ENCODE data around the gene HOATZ. TPM values are rescaled to one million over a fixed set of nuclear protein-coding genes. Genes with fewer than 3 reads are reported as not detected.

Gene HOATZ
- total RNA-seq, 4 donors from 2014 or later, result not detected

DNA sequence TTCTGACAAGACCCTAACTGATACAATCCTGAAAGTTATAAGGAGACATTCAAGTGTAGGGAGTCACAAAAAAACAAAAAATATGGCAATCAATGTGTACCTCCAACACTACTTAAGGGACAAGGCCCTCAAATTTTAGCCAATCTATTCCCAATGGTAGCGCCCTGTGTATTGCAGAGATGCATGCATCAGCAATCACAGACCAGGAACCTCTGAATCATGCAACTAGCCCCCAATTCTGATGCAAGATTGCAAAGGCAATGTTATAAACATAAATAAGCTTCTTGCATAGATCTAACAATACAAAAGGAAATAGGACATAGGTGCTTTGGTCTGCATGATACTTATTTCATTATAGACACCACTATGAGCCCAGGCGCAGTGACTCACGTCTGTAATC lies 58.0 kb downstream of the HOATZ start:
- TF ChIP-seq POLR2AphosphoS5 (IDR thresholded peaks at IDR 0.05) (no peak), EP300 (IDR thresholded peaks at IDR 0.05) (no peak), POLR2A (IDR thresholded peaks at IDR 0.05) (no peak)
- TF ChIP-seq, protein P1, sequence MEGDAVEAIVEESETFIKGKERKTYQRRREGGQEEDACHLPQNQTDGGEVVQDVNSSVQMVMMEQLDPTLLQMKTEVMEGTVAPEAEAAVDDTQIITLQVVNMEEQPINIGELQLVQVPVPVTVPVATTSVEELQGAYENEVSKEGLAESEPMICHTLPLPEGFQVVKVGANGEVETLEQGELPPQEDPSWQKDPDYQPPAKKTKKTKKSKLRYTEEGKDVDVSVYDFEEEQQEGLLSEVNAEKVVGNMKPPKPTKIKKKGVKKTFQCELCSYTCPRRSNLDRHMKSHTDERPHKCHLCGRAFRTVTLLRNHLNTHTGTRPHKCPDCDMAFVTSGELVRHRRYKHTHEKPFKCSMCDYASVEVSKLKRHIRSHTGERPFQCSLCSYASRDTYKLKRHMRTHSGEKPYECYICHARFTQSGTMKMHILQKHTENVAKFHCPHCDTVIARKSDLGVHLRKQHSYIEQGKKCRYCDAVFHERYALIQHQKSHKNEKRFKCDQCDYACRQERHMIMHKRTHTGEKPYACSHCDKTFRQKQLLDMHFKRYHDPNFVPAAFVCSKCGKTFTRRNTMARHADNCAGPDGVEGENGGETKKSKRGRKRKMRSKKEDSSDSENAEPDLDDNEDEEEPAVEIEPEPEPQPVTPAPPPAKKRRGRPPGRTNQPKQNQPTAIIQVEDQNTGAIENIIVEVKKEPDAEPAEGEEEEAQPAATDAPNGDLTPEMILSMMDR (IDR thresholded peaks at IDR 0.05), result no peak

DNA sequence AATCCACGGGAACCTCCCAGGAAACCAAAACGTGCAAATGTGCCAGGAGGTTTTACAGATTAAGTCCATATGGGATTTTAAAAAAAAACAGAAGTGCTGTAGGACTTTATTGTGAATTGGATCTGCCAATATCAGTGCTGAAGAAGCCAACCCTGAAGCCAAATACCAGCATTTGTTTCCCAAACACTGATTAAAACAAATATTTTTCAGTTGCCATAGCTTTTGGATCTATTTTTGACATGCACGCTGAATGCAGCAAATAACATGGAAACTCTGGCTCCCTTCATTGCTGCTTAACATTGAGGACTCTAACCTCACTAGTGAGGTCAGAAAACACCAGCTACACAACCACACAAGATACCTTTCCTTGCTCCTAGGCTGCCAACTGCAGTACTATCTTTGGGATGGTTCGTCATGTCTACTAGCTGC lies 59.3 kb downstream of the HOATZ start:
- Histone ChIP-seq H3K4me3 (no peak overlapping the region), H3K36me3 (no peaks in the 10 kb centered on the region), H3K27ac (peak overlapping the region in 1 of 4 donors; percentile 30), H3K4me1 (peaks cover 0 to 15% (median 3%) of the 10 kb centered on the region in 3 donors), H3K9me3 (no peaks in the 10 kb centered on the region), H3K27me3 (no peaks in the 10 kb centered on the region)
- TF ChIP-seq EP300 (IDR thresholded peaks at IDR 0.05) (no peak), POLR2AphosphoS5 (IDR thresholded peaks at IDR 0.05) (no peak), POLR2A (IDR thresholded peaks at IDR 0.05) (no peak)
- TF ChIP-seq, protein P1 (IDR thresholded peaks at IDR 0.05), result no peak
- WGBS, 2 donors (ENCODE audit: low coverage in 1 of 2), result 14 to 23% methylated on average over 4 of the region's 4 CpGs
- no peak for ATAC-seq

More for the DNA sequence above, 58.0 kb downstream of the HOATZ start:
- WGBS, 2 donors (ENCODE audit: low coverage in 1 of 2), result 80 to 90% methylated on average over 1 to 3 of the region's 3 CpGs
- Histone ChIP-seq H3K4me3 (no peak overlapping the region), H3K36me3 (no peaks in the 10 kb centered on the region), H3K27ac (no peak overlapping the region), H3K27me3 (no peaks in the 10 kb centered on the region), H3K9me3 (no peaks in the 10 kb centered on the region), H3K4me1 (peaks cover 0 to 15% (median 3%) of the 10 kb centered on the region in 3 donors)
- ATAC-seq, result no peak

DNA sequence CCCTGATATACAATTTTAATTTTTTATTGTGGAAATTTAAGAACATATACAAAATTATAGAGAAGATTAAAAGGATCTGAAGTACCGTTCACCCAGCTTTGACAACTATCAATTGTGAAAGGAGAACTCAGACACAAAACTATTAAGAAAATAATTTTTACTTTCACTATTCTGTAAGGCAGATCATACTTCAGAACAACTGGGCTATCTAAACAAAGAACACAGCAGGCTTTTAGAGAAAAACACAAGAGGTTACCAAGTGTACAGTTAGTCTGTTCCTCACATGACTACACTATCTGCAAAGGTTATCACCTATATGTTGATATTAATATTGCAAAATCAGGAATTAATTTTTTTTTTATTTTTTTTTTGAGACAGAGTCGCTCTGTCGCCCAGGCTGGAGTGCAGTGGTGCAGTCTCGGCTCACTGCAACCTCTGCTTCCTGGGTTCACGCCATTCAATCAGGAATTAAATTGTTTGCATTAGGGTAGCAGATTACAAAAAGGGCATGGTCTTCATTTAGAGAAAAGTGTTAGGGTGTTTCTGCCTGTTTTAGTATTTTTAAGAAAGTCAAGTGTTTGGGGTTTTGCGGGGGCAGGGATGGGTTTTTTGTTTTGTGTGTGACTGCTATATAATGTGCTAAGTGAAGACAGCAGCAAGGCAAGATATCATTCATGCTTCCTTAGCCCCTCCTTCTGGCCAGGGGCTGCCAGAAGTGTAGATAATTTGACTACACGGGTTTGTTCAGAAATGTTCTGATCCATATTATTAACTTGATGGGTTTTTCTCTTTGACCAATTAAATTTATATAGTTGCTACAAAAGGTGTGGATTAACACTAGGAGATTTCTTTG lies 60.0 kb downstream of the HOATZ start:
- no peak overlapping the region for H3K4me3 ChIP-seq
- TF ChIP-seq POLR2AphosphoS5 (IDR thresholded peaks at IDR 0.05) (no peak), EP300 (IDR thresholded peaks at IDR 0.05) (no peak), POLR2A (IDR thresholded peaks at IDR 0.05) (no peak)
- TF ChIP-seq, protein P1 (IDR thresholded peaks at IDR 0.05), result no peak
- no peak for ATAC-seq

DNA sequence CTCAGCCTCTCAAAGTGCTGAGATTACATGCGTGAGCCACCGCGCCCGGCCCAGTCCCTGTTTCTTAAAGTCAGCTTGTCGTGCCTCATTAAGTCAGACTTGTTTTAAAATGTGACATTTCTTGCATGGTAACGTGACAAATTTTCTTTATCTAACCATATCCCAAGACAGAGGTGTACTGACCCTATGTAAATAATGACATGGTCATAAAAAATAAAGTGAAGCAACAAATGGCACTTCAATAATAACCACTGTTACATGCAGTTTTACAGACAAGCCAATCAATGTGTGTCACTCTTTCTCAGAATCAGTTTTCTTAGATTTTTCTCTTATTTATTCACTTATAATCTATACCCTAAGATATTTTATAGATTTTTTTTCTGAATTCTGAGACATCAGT lies 61.2 kb downstream of the HOATZ start:
- ATAC-seq, result no peak
- Histone ChIP-seq H3K9me3 (no peaks in the 10 kb centered on the region), H3K27me3 (no peaks in the 10 kb centered on the region), H3K4me1 (peaks cover 0 to 12% (median 3%) of the 10 kb centered on the region in 3 donors), H3K4me3 (no peak overlapping the region), H3K27ac (no peak overlapping the region), H3K36me3 (no peaks in the 10 kb centered on the region)
- TF ChIP-seq, protein P1 (IDR thresholded peaks at IDR 0.05), result no peak
- TF ChIP-seq POLR2AphosphoS5 (IDR thresholded peaks at IDR 0.05) (no peak), EP300 (IDR thresholded peaks at IDR 0.05) (no peak), POLR2A (IDR thresholded peaks at IDR 0.05) (no peak)
- 97 to 100% methylated on average over 2 to 6 of the region's 6 CpGs for WGBS, 2 donors (ENCODE audit: low coverage in 1 of 2)

More for the DNA sequence above, 60.0 kb downstream of the HOATZ start:
- peak overlapping the region in 1 of 4 donors; percentile 30 for H3K27ac ChIP-seq
- WGBS, 2 donors (ENCODE audit: low coverage in 1 of 2), result 47 to 48% methylated on average over 7 of the region's 7 CpGs
- no peaks in the 10 kb centered on the region for H3K9me3 ChIP-seq
- no peaks in the 10 kb centered on the region for H3K36me3 ChIP-seq
- H3K27me3 ChIP-seq, result no peaks in the 10 kb centered on the region
- peaks cover 0 to 13% (median 3%) of the 10 kb centered on the region in 3 donors for H3K4me1 ChIP-seq

DNA sequence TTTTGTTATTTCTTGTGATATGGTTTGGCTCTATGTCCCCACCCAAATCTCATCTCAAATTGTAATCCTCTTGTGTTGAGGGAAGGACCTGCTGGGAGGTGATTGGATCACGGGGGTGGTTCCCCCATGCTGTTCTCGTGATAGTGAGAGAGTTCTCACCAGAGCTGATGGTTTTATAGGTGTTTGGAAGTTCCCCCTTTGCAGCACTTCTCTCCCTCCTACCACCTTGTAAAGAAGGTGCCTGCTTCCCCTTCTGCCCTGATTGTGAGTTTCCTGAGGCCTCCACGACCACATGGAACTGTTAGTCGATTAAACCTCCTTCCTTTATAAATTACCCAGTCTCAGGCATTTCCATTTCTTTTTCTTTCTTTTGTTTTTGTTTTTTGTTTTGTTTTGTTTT lies 63.2 kb downstream of the HOATZ start:
- H3K9me3 ChIP-seq, result no peaks in the 10 kb centered on the region
- WGBS, 2 donors (ENCODE audit: low coverage in 1 of 2), result 72 to 94% methylated on average over 4 of the region's 4 CpGs
- no peak for ATAC-seq
- H3K27me3 ChIP-seq, result no peaks in the 10 kb centered on the region
- H3K4me3 ChIP-seq, result no peak overlapping the region
- TF ChIP-seq POLR2A (IDR thresholded peaks at IDR 0.05) (no peak), EP300 (IDR thresholded peaks at IDR 0.05) (no peak), POLR2AphosphoS5 (IDR thresholded peaks at IDR 0.05) (no peak)
- TF ChIP-seq, protein P1 (IDR thresholded peaks at IDR 0.05), result no peak
- peaks cover 0 to 15% (median 5%) of the 10 kb centered on the region in 3 donors for H3K4me1 ChIP-seq
- H3K27ac ChIP-seq, result no peak overlapping the region
- no peaks in the 10 kb centered on the region for H3K36me3 ChIP-seq

Measured in gastroesophageal sphincter (tissue), 4 donors.